Ishikawa (cell line): Measurements from ENCODE around the gene PGAP2.

Experiments
- CEBPB ChIP-seq: IDR thresholded peaks from 2 replicates; pipeline ENCODE4 v1.6.1; 2012
- CREB1 ChIP-seq: IDR thresholded peaks from 2 replicates; pipeline ENCODE4 v1.6.1; 2012; ENCODE audit warnings: low read depth
- EGR1 ChIP-seq: IDR thresholded peaks from 2 replicates; pipeline ENCODE4 v1.6.1; 2012
- EP300 ChIP-seq: IDR thresholded peaks from 2 replicates; pipeline ENCODE4 v1.6.1; 2012; ENCODE audit warnings: borderline replicate concordance
- FOXM1 ChIP-seq: IDR thresholded peaks from 2 replicates; pipeline ENCODE4 v1.6.1; 2012; ENCODE audit warnings: low read depth, borderline replicate concordance
- MAX ChIP-seq: IDR thresholded peaks from 2 replicates; pipeline ENCODE4 v1.6.1; 2012
- NFIC ChIP-seq: IDR thresholded peaks from 2 replicates; pipeline ENCODE4 v1.6.1; 2012
- RAD21 ChIP-seq: IDR thresholded peaks from 2 replicates; pipeline ENCODE4 v1.6.1; 2012; ENCODE audit warnings: low read depth
- REST ChIP-seq: IDR thresholded peaks from 2 replicates; pipeline ENCODE4 v1.6.1; 2012; ENCODE audit warnings: low read depth, mild to moderate bottlenecking
- TAF1 ChIP-seq: IDR thresholded peaks from 2 replicates; pipeline ENCODE4 v1.6.1; 2012; ENCODE audit warnings: low read depth, mild to moderate bottlenecking
- TCF12 ChIP-seq: IDR thresholded peaks from 2 replicates; pipeline ENCODE4 v1.6.1; 2012; ENCODE audit warnings: low read depth
- TEAD4 ChIP-seq: IDR thresholded peaks from 2 replicates; pipeline ENCODE4 v1.6.1; 2012
- USF1 ChIP-seq: IDR thresholded peaks from 2 replicates; pipeline ENCODE4 v1.6.1; 2012
- ZBTB7A ChIP-seq: IDR thresholded peaks from 2 replicates; pipeline ENCODE4 v1.6.1; 2012; ENCODE audit warnings: low read depth

Gene PGAP2

GRCh38 chr11:3841426-3842350, 33.3 kb downstream of the PGAP2 start:
- TF ChIP-seq REST (no peak), EP300 (no peak), MAX (peak; percentile 99), RAD21 (peak; percentile 41; the same call in 1 of the 2 replicates), ZBTB7A (peak; percentile 91; the same call in 1 of the 2 replicates), USF1 (peak; percentile 66), TCF12 (peak; percentile 20; the same call in 1 of the 2 replicates)

- no peak for TF ChIP-seq MAX
- TF ChIP-seq NFIC: no peak
- TF ChIP-seq TCF12: no peak
These were observed 35.0 kb downstream of the PGAP2 start for GRCh38 chr11:3843326-3843725.

GRCh38 chr11:3845246-3845645, 36.9 kb downstream of the PGAP2 start:
- TF ChIP-seq CREB1: no peak
- TF ChIP-seq RAD21: no peak
- TF ChIP-seq CEBPB: no peak
- TF ChIP-seq MAX: no peak
- no peak for TF ChIP-seq NFIC
- TF ChIP-seq REST: no peak
- no peak for TF ChIP-seq TCF12
- TF ChIP-seq TEAD4: no peak
- no peak for TF ChIP-seq TAF1

GRCh38 chr11:3845670-3846069, 37.3 kb downstream of the PGAP2 start:
- TF ChIP-seq ZBTB7A: no peak
- TF ChIP-seq EGR1: no peak
- no peak for TF ChIP-seq REST
- TF ChIP-seq MAX: no peak
- TF ChIP-seq TAF1: no peak
- TF ChIP-seq CEBPB: no peak
- no peak for TF ChIP-seq TEAD4
- TF ChIP-seq RAD21: no peak
- TF ChIP-seq FOXM1: no peak
- no peak for TF ChIP-seq USF1
